Measurements from ENCODE around the gene PROCA1.

DNA sequence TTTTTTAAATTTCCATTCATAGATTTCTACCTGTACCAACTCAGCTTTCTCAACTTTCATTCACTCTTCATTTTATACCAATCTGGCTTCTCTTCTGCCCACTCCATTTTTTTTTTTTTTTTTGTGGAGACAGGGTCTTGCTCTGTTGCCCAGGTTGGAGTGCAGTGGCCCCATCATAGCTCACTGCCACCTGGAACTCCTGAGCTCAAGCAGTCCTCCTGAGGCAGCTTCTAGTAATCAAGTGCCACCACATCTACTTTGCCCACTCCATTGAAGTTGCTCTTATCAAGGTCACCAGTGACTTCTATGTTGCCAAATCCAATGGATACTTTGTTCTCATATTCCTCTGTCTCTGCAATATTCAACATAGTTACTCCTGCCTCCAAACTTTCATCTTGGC is 48.0 kb downstream of the PROCA1 start:
- TF ChIP-seq, protein P1, sequence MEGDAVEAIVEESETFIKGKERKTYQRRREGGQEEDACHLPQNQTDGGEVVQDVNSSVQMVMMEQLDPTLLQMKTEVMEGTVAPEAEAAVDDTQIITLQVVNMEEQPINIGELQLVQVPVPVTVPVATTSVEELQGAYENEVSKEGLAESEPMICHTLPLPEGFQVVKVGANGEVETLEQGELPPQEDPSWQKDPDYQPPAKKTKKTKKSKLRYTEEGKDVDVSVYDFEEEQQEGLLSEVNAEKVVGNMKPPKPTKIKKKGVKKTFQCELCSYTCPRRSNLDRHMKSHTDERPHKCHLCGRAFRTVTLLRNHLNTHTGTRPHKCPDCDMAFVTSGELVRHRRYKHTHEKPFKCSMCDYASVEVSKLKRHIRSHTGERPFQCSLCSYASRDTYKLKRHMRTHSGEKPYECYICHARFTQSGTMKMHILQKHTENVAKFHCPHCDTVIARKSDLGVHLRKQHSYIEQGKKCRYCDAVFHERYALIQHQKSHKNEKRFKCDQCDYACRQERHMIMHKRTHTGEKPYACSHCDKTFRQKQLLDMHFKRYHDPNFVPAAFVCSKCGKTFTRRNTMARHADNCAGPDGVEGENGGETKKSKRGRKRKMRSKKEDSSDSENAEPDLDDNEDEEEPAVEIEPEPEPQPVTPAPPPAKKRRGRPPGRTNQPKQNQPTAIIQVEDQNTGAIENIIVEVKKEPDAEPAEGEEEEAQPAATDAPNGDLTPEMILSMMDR (IDR thresholded peaks at IDR 0.05; ENCODE audit: insufficient read depth, low read depth, low read length): no peak
- TF ChIP-seq EZH2 (IDR thresholded peaks at IDR 0.05; ENCODE audit: insufficient read depth, low read length): no peak
